ENCODE measurements around the gene SNX20.

The SNX20 gene

DNA sequence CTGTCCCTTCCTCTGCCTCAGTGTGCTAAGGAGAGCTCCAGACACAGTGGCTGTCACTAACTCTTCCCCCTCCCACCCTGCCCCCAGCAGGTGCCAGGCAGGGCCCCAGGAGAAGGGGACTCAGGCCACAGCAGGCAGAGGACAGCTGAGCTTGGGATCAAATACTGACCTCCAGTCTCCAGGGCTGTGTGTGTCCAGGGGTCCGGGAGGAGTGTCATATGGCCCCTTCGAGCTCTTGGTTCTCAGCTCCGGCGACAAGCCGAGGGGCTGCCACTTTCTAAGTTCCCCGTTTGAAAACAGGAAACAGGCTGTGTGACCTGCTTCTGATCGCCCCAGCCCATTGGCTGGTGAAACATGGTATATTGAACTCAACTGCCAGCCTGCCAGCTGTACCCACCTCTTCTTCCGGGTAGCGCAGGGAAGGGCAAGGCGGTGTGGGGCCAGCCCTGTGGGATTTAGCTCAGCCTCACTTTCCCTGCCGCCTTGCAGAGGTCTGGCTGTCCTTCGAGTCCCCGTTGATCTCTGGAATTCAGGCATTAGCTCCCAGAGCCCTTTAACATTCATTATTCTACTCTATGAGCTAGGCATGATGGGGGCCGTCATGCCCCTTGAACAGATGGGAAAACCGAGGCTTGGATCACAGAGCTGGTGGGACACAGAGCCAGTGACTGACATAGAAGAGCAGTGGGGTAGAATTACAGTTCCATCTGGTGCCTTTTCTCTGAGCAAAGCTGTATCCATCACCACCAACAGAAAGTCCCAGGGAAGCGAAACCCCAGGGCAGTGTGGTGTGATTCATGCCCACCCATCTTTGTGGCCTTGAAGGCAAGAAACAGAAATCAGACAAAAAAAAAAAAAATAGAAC, at the start of gene SNX20:
Gene SNX20, minus strand, starts transcription at position 292 of the 865 bp plus-strand sequence. CDS start 3,786 bp downstream, outside the sequence.
- no peak for DNase-seq (ENCODE audit: low spot score)

DNA sequence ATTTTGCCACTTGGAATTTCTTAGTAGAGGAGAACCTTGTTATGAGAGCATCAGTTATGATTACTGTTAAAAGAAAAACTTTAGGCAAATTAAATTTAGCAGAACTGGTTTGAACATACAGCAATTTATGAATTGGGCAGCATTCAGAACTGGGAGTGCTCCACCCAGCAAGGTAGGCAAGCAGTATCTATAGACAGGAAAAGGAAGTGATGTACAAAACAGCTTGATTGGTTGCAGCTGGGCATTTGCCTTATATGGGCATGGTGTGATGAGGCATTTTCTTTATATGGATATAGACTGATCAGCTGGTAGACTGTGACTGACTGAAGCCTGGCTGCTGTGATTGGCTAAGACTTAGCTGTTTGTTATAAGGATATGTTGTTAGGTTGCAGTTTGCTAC, 43.2 kb upstream of the SNX20 start:
- no peak for DNase-seq (ENCODE audit: low spot score)

GRCh38 chr16:50722960-50723359, 41.8 kb upstream of the SNX20 start:
- DNase-seq (ENCODE audit: low spot score), result no peak

- DNase-seq (ENCODE audit: low spot score), result no peak
Measured at GRCh38 chr16:50722405-50722737, 41.3 kb upstream of the SNX20 start.

DNA sequence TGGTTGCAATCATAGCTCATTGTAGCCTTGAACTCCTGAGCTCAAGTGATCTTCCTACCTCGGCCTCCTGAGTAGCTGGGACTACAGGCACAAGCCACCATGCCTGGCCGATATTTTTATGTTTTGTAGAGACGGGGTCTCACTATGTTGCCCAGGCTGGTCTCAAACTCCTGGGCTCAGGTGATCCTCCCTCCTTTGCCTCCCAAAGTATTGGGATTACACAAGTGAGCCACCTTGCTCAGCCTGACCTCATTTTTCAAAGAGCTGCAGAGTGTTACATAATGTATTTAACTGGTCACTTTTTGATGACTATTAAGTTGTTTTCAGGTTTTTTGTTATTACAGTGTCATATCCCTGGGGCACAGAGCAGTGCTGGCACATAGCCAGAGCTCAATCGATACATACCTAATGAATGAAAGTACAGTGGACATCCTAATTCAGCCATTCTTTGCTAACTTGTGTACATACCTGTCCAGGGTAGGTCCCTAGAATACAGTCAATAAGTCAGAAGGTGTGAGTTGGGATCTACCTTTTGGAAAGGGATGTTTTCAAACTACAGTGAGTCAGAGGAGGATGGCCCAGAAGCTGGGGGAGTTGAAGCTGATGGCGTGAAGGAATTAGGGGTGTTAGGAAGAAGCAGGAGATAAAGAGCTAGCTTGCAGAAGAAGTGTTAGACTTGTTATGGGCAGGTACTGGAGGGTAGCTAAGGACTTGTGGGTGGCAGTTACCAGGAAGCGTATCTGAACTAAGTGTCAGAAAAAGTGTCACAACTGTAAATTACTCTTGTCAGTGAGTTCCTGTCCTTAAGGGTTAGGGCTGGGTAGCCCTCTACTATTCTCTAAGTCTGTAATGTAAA, 40.7 kb upstream of the SNX20 start:
- DNase-seq (ENCODE audit: low spot score), result no peak

DNA sequence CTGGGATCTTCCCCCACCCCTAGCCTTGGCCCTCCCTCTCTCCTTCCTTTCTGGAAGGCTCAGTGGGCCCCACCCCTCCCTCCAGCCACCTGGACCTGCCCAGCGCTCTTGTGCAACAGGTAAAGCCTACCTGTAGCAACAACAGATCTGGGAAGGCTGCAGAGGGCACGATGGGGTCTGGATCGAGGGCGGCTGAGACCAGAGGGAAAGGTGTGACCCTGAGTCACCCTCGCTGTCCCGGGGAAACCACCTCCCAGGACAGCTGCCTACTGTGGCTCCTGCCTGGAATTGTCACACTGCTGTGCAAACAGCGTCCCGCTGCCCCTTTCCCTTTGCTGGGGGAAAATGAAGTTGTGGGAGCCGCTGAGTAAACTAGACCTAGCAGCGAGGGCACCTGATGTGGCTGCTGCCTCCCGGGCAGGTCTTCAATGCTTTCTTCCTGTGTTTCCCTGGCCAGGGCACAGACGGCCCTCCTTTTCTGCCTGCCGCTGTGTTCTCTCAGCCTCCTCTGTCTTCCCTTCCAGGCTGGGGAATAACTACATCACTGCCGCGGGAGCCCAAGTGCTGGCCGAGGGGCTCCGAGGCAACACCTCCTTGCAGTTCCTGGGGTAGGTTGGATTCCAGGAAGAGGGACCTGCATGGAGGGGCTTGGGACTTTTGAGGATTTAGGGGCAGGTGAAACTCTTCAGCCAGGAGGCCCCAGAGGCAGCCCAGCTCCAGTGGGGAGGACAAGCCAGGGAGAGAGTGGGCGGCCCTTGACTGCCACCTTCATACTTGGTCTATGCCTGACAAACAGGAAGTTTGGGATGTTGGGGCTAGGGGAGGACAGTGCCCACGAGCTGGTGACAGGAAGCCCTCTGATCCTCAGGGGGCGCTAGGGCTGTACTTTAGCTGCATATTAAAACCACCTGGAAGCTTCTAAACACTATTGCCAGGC, 38.6 kb upstream of the SNX20 start:
- no peak for DNase-seq (ENCODE audit: low spot score)

- DNase-seq (ENCODE audit: low spot score), result no peak
Measured at GRCh38 chr16:50718761-50719400, 37.8 kb upstream of the SNX20 start.

GRCh38 chr16:50718061-50718760, 37.1 kb upstream of the SNX20 start:
- DNase-seq (ENCODE audit: low spot score), result no peak

GRCh38 chr16:50717494-50717893, 36.4 kb upstream of the SNX20 start:
- no peak for DNase-seq (ENCODE audit: low spot score)

DNA sequence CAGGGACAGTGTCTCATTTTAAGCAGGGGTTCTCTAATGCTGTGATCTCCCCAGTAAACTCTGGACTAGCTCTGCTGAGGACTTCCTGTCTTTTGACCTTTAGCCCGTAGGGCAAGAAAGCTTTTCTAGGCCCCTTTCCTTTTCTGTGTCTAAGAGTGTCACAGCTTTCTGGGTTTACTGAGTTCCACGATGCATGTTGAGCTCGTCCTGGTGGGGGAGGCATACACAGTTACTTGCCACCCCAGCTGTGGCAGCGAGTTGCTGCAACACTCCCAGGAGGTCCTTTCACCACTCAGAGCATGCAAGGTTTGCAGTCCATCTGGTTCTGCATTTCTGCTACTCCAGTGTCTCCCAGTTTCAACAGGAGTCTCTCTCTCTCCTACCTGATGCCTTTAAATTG, 36.0 kb upstream of the SNX20 start:
- no peak for DNase-seq (ENCODE audit: low spot score)

- no peak for DNase-seq (ENCODE audit: low spot score)
Measured at GRCh38 chr16:50712956-50713355, 31.8 kb upstream of the SNX20 start.

DNA sequence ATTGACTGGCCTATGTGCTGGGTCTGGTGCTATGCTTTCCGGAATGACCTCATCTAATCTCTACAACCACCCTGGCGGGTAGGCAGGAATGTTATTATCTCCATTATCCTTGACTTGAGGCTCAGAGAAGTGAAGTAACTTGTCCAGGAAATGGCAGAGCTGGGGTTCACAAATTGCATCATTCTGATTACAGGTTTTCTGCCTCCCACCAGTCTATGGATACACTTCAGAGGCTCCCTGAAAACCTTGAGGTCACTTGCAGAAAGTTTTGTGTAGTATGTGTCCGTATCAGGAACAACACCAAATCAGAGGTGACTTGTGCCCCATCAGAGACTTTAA, 31.4 kb upstream of the SNX20 start:
- DNase-seq (ENCODE audit: low spot score), result no peak

DNA sequence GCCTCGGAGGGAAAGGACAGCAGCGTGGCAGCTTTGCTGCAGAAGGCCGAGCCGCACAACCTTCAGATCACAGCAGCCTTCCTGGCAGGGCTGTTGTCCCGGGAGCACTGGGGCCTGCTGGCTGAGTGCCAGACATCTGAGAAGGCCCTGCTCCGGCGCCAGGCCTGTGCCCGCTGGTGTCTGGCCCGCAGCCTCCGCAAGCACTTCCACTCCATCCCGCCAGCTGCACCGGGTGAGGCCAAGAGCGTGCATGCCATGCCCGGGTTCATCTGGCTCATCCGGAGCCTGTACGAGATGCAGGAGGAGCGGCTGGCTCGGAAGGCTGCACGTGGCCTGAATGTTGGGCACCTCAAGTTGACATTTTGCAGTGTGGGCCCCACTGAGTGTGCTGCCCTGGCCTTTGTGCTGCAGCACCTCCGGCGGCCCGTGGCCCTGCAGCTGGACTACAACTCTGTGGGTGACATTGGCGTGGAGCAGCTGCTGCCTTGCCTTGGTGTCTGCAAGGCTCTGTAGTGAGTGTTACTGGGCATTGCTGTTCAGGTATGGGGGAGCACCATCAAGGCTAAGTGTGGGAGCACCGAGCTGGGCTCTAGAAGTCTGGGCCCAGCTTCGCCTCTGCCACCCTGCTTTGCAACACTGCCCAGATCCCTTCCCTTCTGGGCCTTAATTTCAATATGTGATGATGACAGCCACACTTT, 30.9 kb upstream of the SNX20 start:
- DNase-seq (ENCODE audit: low spot score), result no peak

DNA sequence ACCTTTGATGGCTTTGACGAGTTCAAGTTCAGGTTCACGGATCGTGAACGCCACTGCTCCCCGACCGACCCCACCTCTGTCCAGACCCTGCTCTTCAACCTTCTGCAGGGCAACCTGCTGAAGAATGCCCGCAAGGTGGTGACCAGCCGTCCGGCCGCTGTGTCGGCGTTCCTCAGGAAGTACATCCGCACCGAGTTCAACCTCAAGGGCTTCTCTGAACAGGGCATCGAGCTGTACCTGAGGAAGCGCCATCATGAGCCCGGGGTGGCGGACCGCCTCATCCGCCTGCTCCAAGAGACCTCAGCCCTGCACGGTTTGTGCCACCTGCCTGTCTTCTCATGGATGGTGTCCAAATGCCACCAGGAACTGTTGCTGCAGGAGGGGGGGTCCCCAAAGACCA, 29.9 kb upstream of the SNX20 start:
- DNase-seq (ENCODE audit: low spot score), result no peak

GRCh38 chr16:50709980-50710379, 28.9 kb upstream of the SNX20 start:
- DNase-seq (ENCODE audit: low spot score), result no peak

GRCh38 chr16:50709061-50709684, 28.1 kb upstream of the SNX20 start:
- no peak for DNase-seq (ENCODE audit: low spot score)

- DNase-seq (ENCODE audit: low spot score), result no peak
Measured at GRCh38 chr16:50708373-50709060, 27.4 kb upstream of the SNX20 start.

GRCh38 chr16:50706250-50706649, 25.1 kb upstream of the SNX20 start:
- DNase-seq (ENCODE audit: low spot score), result no peak

DNA sequence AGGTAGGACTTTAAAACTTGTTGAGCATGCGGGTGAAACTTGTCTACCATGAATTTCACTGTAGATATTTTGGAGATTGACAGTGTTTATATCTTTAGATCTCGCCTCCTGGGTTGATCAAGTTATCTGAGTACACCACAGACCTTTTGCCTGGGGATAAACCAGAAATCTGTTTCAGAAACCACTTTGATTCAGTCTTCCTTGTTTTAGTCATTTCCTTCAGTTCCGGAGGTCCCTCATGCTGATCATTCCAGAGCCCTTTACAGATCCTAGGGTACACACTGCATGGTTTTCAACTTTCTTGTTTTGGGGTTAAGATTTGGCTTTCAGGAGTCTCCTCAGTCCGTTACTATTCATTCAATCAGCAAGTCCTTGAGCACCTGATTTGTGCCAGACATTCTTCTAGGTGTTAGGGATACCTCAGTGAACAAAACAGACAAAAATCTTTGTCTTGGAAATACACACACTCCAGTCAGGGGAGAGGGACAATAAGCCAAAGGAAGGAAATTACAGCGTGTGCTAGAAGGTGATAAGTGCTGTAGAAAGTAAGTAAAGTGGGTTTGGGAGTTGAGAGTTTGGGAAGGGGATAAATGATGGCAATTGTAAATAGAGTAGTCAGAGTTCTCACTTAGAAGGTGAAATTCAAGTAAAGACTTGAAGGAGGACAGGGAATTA, 24.5 kb upstream of the SNX20 start:
- DNase-seq (ENCODE audit: low spot score), result no peak

All from HuH-7.5 (cell line).